HuH-7.5 (cell line): Measurements from ENCODE around the gene ISLR.
"Not testable (repeated sequence)": the region's sequence is repeated elsewhere in the genome, so short reads cannot be mapped to it uniquely, and the experiment has no call there.

Source experiments
- DNase-seq: peaks from one replicate; pipeline ENCODE4 v3.0.0; 2011; ENCODE audit warnings: low spot score

Gene ISLR

GRCh38 chr15:74137537-74137894 is 36.0 kb upstream of the ISLR start:
- DNase-seq: no peak

GRCh38 chr15:74138642-74139041 is 34.9 kb upstream of the ISLR start:
- DNase-seq: no peak

GRCh38 chr15:74141591-74141990 is 31.9 kb upstream of the ISLR start:
- no peak for DNase-seq

- DNase-seq: no peak
Measured at GRCh38 chr15:74144153-74144775, 29.2 kb upstream of the ISLR start.

GRCh38 chr15:74146277-74146800 is 27.2 kb upstream of the ISLR start:
- no peak for DNase-seq

GRCh38 chr15:74147051-74147450 is 26.5 kb upstream of the ISLR start:
- no peak for DNase-seq

GRCh38 chr15:74155766-74156417 is 17.6 kb upstream of the ISLR start:
- no peak for DNase-seq

GRCh38 chr15:74156678-74157411 is 16.7 kb upstream of the ISLR start:
- no peak for DNase-seq

- DNase-seq: no peak
Measured at GRCh38 chr15:74157868-74158827, 15.4 kb upstream of the ISLR start.

GRCh38 chr15:74158855-74159650 is 14.5 kb upstream of the ISLR start:
- DNase-seq: no peak

- no peak for DNase-seq
Measured at GRCh38 chr15:74159773-74160172, 13.7 kb upstream of the ISLR start.

- DNase-seq: not testable (repeated sequence)
Measured at GRCh38 chr15:74160390-74160789, 13.1 kb upstream of the ISLR start.

- not testable (repeated sequence) for DNase-seq
Measured at GRCh38 chr15:74162195-74162536, 11.3 kb upstream of the ISLR start.

- DNase-seq: no peak
Measured at GRCh38 chr15:74165461-74165860, 8.0 kb upstream of the ISLR start.

GRCh38 chr15:74167891-74168331 is 5.6 kb upstream of the ISLR start:
- DNase-seq: no peak

- no peak for DNase-seq
Measured at GRCh38 chr15:74168711-74169126, 4.8 kb upstream of the ISLR start.

- no peak for DNase-seq
Measured at GRCh38 chr15:74170071-74170844, 3.3 kb upstream of the ISLR start.

GRCh38 chr15:74170875-74171578 is 2.5 kb upstream of the ISLR start:
- DNase-seq: no peak

GRCh38 chr15:74171965-74172541 is 1.5 kb upstream of the ISLR start:
- no peak for DNase-seq
